Measurements from ENCODE around the gene GARIN3. TPM values are rescaled to one million over a fixed set of nuclear protein-coding genes. Genes with fewer than 3 reads are reported as not detected.

GARIN3 gene
- total RNA-seq = not detected in 2 replicates
- not detected for total RNA-seq (2013)
- polyA plus RNA-seq = not detected in 2 replicates
- not detected in 2 replicates for polyA minus RNA-seq

DNA sequence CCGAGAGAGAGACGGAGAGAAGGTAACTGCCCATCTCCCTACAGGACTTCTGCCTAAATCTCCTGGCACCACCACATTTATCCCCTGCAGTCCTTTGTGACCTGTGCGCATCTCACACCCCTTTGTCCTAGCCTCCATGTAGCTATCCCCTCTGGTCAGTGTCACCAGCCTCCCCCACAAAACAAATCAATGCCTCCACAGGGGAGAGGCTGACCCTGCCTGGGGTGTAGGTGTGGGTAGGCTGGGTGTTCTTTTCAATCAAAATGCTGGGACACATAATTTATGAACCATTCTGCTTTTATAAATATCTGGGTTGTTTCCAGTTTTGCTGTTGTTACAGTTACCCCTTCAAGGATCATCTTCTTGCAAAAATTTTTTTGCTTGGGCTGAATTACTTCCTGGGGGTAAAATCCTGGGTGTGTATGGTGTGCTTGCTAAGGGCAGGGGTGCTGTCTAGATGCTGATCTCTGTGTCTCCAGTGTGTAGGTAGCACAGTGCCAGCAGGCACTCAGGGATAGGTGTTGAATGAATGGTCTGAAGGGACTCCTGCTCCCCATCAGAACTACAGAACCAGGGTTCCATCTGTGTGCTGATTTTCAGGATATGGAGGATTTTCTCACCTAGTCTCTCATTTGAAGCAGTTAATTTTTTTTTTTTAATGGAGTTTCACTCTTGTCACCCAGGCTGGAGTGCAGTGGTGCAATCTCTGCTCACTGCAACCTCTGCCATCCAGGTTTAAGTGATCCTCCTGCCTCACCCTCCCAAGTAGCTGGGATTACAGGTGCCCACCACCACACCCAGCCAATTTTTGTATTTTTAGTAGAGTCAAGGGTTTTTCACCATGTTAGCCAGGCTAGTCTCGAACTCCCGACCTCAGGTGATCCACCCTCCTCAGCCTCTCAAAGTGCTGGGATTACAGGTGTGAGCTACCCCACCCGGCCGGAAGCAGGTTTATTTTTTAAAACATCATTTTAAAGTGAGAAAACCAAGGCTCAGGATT is at the start of gene GARIN3:
TSS of gene GARIN3 (minus strand) at position 51 of the 1,000 bp plus-strand sequence. CDS start 96 bp downstream, outside the sequence.
- DNase-seq = no peak
- Histone ChIP-seq H3K79me2 (ENCODE audit: control insufficient read depth, insufficient read depth, low read length) (no peaks in the 10 kb centered on the region), H3K4me1 (ENCODE audit: control insufficient read depth in 2 of 2, insufficient read depth in 2 of 2, low read length in 2 of 2) (peaks cover 0 to 3% of the 10 kb centered on the region in 2 donors), H3K27me3 (replicated peaks in 1 of 4; ENCODE audit: control extremely low read depth in 1 of 4, control insufficient read depth in 3 of 4, insufficient read depth in 4 of 4, low read length in 3 of 4) (no peaks in the 10 kb centered on the region), H3K4me3 (ENCODE audit: control extremely low read depth in 1 of 5, extremely low read depth in 1 of 5, insufficient read depth in 1 of 5, low read depth in 2 of 5, low read length in 4 of 5) (no peak within 1 kb of the TSS), H3K9me3 (ENCODE audit: control extremely low read depth in 1 of 3, control insufficient read depth in 2 of 3, insufficient read depth in 1 of 3, low read length in 2 of 3) (peaks cover 0 to 7% (median 5%) of the 10 kb centered on the region in 3 donors), H3K4me2 (replicated peaks; ENCODE audit: low read depth, low read length, poor library complexity, severe bottlenecking) (no peak within 1 kb of the TSS), H2AFZ (ENCODE audit: insufficient read depth, low read depth, low read length, poor library complexity, severe bottlenecking) (no peak within 1 kb of the TSS), H3K36me3 (replicated peaks in 1 of 2; ENCODE audit: control extremely low read depth in 1 of 2, control insufficient read depth in 1 of 2, extremely low read depth in 1 of 2, insufficient read depth in 2 of 2, low read length in 1 of 2) (no peaks in the 10 kb centered on the region), H3K27ac (ENCODE audit: low read length in 2 of 2) (no peak within 1 kb of the TSS), H3K9ac (ENCODE audit: low read length) (no peak within 1 kb of the TSS), H4K20me1 (ENCODE audit: control insufficient read depth, insufficient read depth, low read length, poor library complexity, severe bottlenecking) (no peaks in the 10 kb centered on the region)
- Mint-ChIP-seq H3K9me3 (ENCODE audit: insufficient read depth) (peaks cover 2% of the 10 kb centered on the region), H3K4me1 (peaks cover 9% of the 10 kb centered on the region), H3K27me3 (no peaks in the 10 kb centered on the region), H3K4me3 (no peak within 1 kb of the TSS), H3K27ac (no peak within 1 kb of the TSS)
- TF ChIP-seq, protein P1, sequence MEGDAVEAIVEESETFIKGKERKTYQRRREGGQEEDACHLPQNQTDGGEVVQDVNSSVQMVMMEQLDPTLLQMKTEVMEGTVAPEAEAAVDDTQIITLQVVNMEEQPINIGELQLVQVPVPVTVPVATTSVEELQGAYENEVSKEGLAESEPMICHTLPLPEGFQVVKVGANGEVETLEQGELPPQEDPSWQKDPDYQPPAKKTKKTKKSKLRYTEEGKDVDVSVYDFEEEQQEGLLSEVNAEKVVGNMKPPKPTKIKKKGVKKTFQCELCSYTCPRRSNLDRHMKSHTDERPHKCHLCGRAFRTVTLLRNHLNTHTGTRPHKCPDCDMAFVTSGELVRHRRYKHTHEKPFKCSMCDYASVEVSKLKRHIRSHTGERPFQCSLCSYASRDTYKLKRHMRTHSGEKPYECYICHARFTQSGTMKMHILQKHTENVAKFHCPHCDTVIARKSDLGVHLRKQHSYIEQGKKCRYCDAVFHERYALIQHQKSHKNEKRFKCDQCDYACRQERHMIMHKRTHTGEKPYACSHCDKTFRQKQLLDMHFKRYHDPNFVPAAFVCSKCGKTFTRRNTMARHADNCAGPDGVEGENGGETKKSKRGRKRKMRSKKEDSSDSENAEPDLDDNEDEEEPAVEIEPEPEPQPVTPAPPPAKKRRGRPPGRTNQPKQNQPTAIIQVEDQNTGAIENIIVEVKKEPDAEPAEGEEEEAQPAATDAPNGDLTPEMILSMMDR (IDR thresholded peaks at IDR 0.05) = no peak
- no peak for TF ChIP-seq EZH2 (IDR thresholded peaks at IDR 0.05; ENCODE audit: borderline replicate concordance, insufficient read depth, low read depth, low read length, poor library complexity, severe bottlenecking)
- ChIA-PET POLR2A (no interaction called here), CTCF (interaction anchor here (0.6 to 3.0 kb wide), 2 partner anchors 9 to 17 kb away, joined by 4 to 10 read pairs; no protein-coding TSS in a partner anchor)
- 100% methylated on average over 4 of the region's 7 CpGs for whole genome bisulfite sequencing (ENCODE audit: insufficient coverage)
- ATAC-seq (ENCODE audit: low read depth) = no peak
- intact Hi-C loops (cut with micrococcal nuclease) = no loop called here

All from B cell (primary cell).